Astrocyte (in vitro differentiated cells and primary cell): ENCODE data around the gene SVBP.

ENCODE experiments used
- CTCF ChIP-seq: IDR thresholded peaks from 2 replicates; pipeline ENCODE4 v1.5.1; 2011; ENCODE audit warnings: low read depth, mild to moderate bottlenecking, inconsistent platforms, low read length, moderate library complexity; ENCODE audit not compliant: insufficient read depth
- EZH2 ChIP-seq: IDR thresholded peaks from 2 replicates; pipeline ENCODE4 v1.6.1; 2012; ENCODE audit warnings: mild to moderate bottlenecking, low read length, inconsistent platforms; ENCODE audit not compliant: insufficient read depth

- no peak for TF ChIP-seq CTCF
- TF ChIP-seq EZH2, result no peak
These were observed 50.3 kb downstream of the SVBP start, which contains the start of the genes C1orf50 and P3H1 for GRCh38 chr1:42766741-42767509.
